GM23248 (cell line): ENCODE results near the gene SLC36A4. TPM values are rescaled to one million over a fixed set of nuclear protein-coding genes. Genes with fewer than 3 reads are reported as not detected.

Source experiments
- DNase-seq: peaks from one replicate; pipeline ENCODE4 v3.0.0-alpha.2; 2015
- H2AFZ ChIP-seq: fragments of 200-600 bp; sonication (generic); 2 replicates; pipeline ENCODE4 v1.6.1; 2016; ENCODE audit warnings: antibody characterized with exemption
- H3F3A ChIP-seq: fragments of 200-600 bp; sonication (generic); 2 replicates; pipeline ENCODE4 v1.6.1; 2016; ENCODE audit warnings: mild to moderate bottlenecking, antibody characterized with exemption, mixed run types; ENCODE audit not compliant: insufficient read depth
- H3K27ac ChIP-seq: fragments of 200-600 bp; sonication (generic); 2 replicates; pipeline ENCODE4 v1.5.1; 2016; ENCODE audit warnings: mild to moderate bottlenecking
- H3K27me3 ChIP-seq: fragments of 200-600 bp; sonication (generic); replicated peaks from 2 replicates; pipeline ENCODE4 v1.6.1; 2016; ENCODE audit warnings: mild to moderate bottlenecking; ENCODE audit not compliant: insufficient read depth
- H3K36me3 ChIP-seq: fragments of 200-600 bp; sonication (generic); 2 replicates; pipeline ENCODE4 v1.6.1; 2016; ENCODE audit warnings: low read depth, mild to moderate bottlenecking
- H3K4me1 ChIP-seq: fragments of 200-600 bp; sonication (generic); 2 replicates; pipeline ENCODE4 v1.6.1; 2016; ENCODE audit warnings: mild to moderate bottlenecking; ENCODE audit not compliant: insufficient read depth
- H3K4me2 ChIP-seq: fragments of 200-600 bp; sonication (generic); one replicate; pipeline ENCODE4 v1.6.1; 2016; ENCODE audit warnings: mild to moderate bottlenecking; ENCODE audit not compliant: unreplicated experiment
- H3K4me3 ChIP-seq: fragments of 200-600 bp; sonication (generic); 2 replicates; pipeline ENCODE4 v1.5.1; 2016; ENCODE audit warnings: mild to moderate bottlenecking
- H3K79me2 ChIP-seq: fragments of 200-600 bp; sonication (generic); 2 replicates; pipeline ENCODE4 v1.6.1; 2016; ENCODE audit warnings: mild to moderate bottlenecking; ENCODE audit not compliant: insufficient read depth
- H3K9ac ChIP-seq: fragments of 200-600 bp; sonication (generic); 2 replicates; pipeline ENCODE4 v1.6.1; 2016; ENCODE audit warnings: mild to moderate bottlenecking
- H3K9me2 ChIP-seq: fragments of 200-600 bp; sonication (generic); 2 replicates; pipeline ENCODE4 v1.6.1; 2016; ENCODE audit warnings: mixed run types, mild to moderate bottlenecking, moderate library complexity; ENCODE audit not compliant: insufficient read depth
- H3K9me3 ChIP-seq: fragments of 200-600 bp; sonication (generic); one replicate; pipeline ENCODE4 v1.6.1; 2017; ENCODE audit warnings: low read depth
- H4K20me1 ChIP-seq: fragments of 200-600 bp; sonication (generic); 2 replicates; pipeline ENCODE4 v1.6.0; 2016; ENCODE audit not compliant: insufficient read depth
- EZH2 ChIP-seq: fragments of 200-600 bp; sonication (generic); IDR thresholded peaks from 2 replicates; pipeline ENCODE4 v1.6.1; 2018; ENCODE audit warnings: antibody characterized with exemption, mild to moderate bottlenecking; ENCODE audit not compliant: insufficient read depth, poor library complexity, severe bottlenecking
- EZH2phosphoT487 ChIP-seq: fragments of 200-600 bp; sonication (generic); IDR thresholded peaks from 2 replicates; pipeline ENCODE4 v1.6.1; 2018; ENCODE audit warnings: antibody characterized with exemption, moderate library complexity, mild to moderate bottlenecking, low read depth; ENCODE audit not compliant: insufficient read depth
- WGBS, 2 experiments: methylation state at CpG; one replicate each; pipeline ENCODE4 v1.1.6; 2015 to 2017; ENCODE audit warnings: low lambda C conversion rate in 2 of 2, low coverage in 1 of 2; ENCODE audit errors: missing lambda C conversion rate in 2 of 2; 5-methylcytosine and 5-hydroxymethylcytosine counted together
- in situ Hi-C: fragments of 300-500 bp; cut with MboI; formaldehyde crosslinking; loops from 2 replicates; pipeline ENCODE4 v1.15.0; 2020
- polyA plus RNA-seq: library from polyadenylated mRNA; unstranded; fragments of >200 nt; fragmentation: Nextera tagmentation; extraction: Ambion mirVana; gene quantifications from 2 replicates; pipeline ENCODE4 v1.2.1, GENCODE V29; 2016
- small RNA-seq: library from RNA; depleted of rRNA; stranded (forward); fragments of <200 nt; gene quantifications from one replicate; pipeline ENCODE3, GENCODE V24; 2014; ENCODE audit warnings: low read depth, low replicate concordance
- total RNA-seq: library from RNA; depleted of rRNA; stranded (reverse); fragments of >200 nt; shearing (Covaris generic); gene quantifications from 2 replicates; pipeline ENCODE4 v1.2.3, GENCODE V29; 2014; rRNA removed

The SLC36A4 gene
- total and polyA plus RNA-seq, 2 experiments from 2014 or later: 4.4 to 18.1 TPM

DNA sequence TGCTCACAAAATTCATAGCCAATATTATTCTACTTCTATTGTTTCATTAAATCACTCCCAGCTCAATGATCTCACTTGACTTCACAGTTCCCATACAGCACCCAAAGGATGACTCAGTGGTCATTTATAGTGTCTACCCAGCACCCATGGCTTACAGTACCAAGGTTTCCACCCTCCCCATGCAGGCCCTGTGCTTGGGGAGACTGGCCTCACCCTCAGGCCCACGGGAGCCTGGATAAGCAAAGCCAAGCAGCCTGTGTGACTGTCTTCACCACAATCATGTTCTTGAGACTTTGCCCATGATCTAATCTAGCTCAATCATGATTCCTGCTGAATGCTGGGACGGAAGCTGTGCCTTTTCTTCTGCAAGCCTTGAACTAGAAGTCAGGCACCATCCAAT, 97.6 kb downstream of the SLC36A4 start:
- Histone ChIP-seq H3K4me3 (no peak overlapping the region; the same call in 1 of the 2 replicates), H3K9ac (0 out of 2 replicates have a peak overlapping the region, but pooled peaks have one; percentile 40), H3F3A (peaks cover 25% of the 10 kb centered on the region), H3K36me3 (no peaks in the 10 kb centered on the region), H4K20me1 (no peaks in the 10 kb centered on the region), H3K9me3 (no peaks in the 10 kb centered on the region), H3K27me3 (no peaks in the 10 kb centered on the region), H3K4me2 (peak overlapping the region; percentile 45), H3K27ac (peak overlapping the region; percentile 75), H3K4me1 (peaks cover 21% of the 10 kb centered on the region), H3K9me2 (no peaks in the 10 kb centered on the region), H2AFZ (peak overlapping the region; percentile 24; the same call in 1 of the 2 replicates), H3K79me2 (no peaks in the 10 kb centered on the region)
- TF ChIP-seq EZH2phosphoT487 (no peak), EZH2 (no peak)
- in situ Hi-C loops: no loop called here
- peak; percentile 80 for DNase-seq
- 0 to 4% methylated on average over 2 of the region's 2 CpGs for WGBS, 2 experiments

DNA sequence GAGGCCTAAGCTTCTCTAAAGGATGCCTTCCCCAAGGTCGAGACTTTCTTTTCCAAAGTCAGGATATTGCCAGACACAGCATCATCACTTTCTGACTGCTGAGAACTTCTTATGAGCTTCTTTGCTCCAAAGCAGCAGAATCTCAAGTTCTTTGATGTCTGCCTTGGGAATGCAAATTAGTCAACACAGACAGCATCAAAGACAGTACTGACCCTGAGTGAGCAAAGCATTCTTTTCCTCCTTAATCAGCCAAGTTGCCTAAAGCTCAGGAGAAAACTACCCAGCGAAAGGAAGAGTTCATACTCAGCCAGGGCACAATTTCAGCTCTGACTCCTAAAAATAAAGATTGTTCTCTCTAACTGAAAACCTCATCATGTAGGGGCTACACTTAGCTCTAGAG, 98.0 kb downstream of the SLC36A4 start:
- peaks cover 25% of the 10 kb centered on the region for H3F3A ChIP-seq
- DNase-seq: peak; percentile 83
- no peak overlapping the region; the same call in 1 of the 2 replicates for H3K4me3 ChIP-seq
- no peaks in the 10 kb centered on the region for H3K79me2 ChIP-seq
- TF ChIP-seq EZH2phosphoT487: no peak
- no peak for TF ChIP-seq EZH2
- H2AFZ ChIP-seq: peak overlapping the region; percentile 24; the same call in 1 of the 2 replicates
- H3K27me3 ChIP-seq: no peaks in the 10 kb centered on the region
- peak overlapping the region; percentile 45 for H3K4me2 ChIP-seq
- H3K27ac ChIP-seq: peak overlapping the region; percentile 75
- no peaks in the 10 kb centered on the region for H3K36me3 ChIP-seq
- in situ Hi-C loops: no loop called here
- H3K4me1 ChIP-seq: peaks cover 21% of the 10 kb centered on the region
- H3K9ac ChIP-seq: 0 out of 2 replicates have a peak overlapping the region, but pooled peaks have one; percentile 40
- WGBS, 2 experiments: 9 to 11% methylated on average over 2 of the region's 2 CpGs
- H4K20me1 ChIP-seq: no peaks in the 10 kb centered on the region
- H3K9me3 ChIP-seq: no peaks in the 10 kb centered on the region
- no peaks in the 10 kb centered on the region for H3K9me2 ChIP-seq

Small RNAs within 50 kb of the gene (small RNA-seq; reads per million reads assigned to genes)
- gene AP003072.1: not detected

Other genes starting within 250 kb of the SLC36A4 start
- gene MTNR1B, start 228.3 kb downstream of the SLC36A4 start, total RNA-seq: not detected in 2 replicates
- gene MTNR1B, start 228.3 kb downstream of the SLC36A4 start, polyA plus RNA-seq: not detected in 2 replicates
- not detected in 2 replicates for gene DEUP1, start 132.8 kb upstream of the SLC36A4 start, total RNA-seq
- not detected in 2 replicates for gene DEUP1, start 132.8 kb upstream of the SLC36A4 start, polyA plus RNA-seq